Ramos (cell line): ENCODE data around the gene COQ8A.
"Not testable (repeated sequence)": the region's sequence is repeated elsewhere in the genome, so short reads cannot be mapped to it uniquely, and the experiment has no call there.

Source experiments
- in situ Hi-C: fragments of 300-500 bp; cut with MboI; formaldehyde crosslinking; loops from one replicate; pipeline ENCODE4 v1.14.3; 2022; ENCODE audit warnings: low sequenced_read_pairs; ENCODE audit not compliant: unreplicated experiment

COQ8A gene

GRCh38 chr1:226950871-226951270 is 10.8 kb downstream of the COQ8A start:
- in situ Hi-C loops: no loop called here

- in situ Hi-C loops: no loop called here
Measured at GRCh38 chr1:226951286-226952117, 11.4 kb downstream of the COQ8A start.

- in situ Hi-C loops: no loop called here
Measured at GRCh38 chr1:226952118-226952441, 12.0 kb downstream of the COQ8A start.

DNA sequence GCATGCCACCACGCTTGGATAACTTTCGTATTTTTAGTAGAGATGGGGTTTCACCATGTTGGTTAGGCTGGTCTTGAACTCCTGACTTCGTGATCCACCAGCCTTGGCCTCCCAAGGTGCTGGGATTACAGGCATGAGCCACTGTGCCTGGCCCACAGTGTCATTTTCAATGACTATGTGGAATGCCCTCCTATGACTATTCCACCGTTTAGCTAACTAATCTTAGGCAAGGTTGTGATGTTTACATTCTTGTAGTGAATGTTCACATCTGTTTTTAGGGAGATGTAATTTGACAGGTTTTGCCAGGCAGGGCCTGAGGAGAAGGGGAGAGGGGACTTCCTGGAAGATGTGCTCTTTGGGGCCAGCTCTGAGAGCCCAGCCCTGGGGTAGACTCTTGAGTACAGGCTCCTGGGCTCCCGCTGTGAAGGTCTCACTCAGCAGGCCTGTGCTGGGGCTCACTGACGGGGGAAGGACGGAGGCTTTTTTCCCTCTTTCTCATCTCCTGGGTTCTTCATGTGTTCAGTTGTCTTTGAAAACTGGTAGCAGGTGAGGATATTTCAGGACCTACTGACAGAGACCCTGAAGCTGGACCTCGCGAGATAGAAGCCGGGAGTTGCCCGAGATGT is 13.2 kb downstream of the COQ8A start:
- in situ Hi-C loops: no loop called here

DNA sequence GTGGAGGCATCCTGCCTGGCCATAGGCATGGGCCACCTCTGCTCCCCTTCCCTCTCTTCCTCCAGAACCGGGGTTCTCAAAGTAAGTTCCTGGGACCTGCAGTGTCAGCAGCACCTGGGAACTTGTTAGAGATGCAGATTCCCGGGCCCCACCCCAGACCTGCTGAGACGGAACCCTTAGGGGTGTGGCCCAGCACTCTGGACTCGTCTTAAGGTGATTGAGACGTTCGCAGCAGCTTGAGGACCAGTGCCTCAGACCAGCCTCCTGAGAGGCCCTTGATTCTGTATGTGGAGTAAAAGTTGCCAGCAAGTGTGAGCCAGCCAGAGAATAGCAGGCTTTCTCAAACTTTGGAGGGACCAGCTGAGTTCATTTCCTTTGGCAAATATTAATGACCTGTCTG is 14.2 kb downstream of the COQ8A start:
- in situ Hi-C loops: no loop called here

DNA sequence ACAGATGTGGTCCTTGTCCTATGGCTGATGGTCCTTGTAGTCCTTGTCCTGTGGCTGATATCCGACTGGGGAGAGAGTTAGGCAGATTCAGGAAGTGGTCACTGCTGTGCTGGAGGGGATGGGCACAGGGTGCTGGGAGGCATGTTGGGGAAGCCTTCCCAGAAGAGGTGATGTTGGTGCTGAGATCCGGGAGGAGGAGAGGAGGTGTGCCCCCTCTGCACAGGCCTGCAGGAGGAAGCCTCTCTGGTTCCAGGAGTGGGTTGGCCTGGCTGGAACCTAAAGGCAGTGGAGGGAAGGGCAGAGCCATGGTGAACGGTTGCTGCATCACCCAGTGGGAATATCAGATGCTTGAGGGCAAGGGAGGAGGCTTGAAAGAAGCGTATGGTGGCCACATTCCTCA is 14.7 kb downstream of the COQ8A start:
- in situ Hi-C loops: no loop called here

DNA sequence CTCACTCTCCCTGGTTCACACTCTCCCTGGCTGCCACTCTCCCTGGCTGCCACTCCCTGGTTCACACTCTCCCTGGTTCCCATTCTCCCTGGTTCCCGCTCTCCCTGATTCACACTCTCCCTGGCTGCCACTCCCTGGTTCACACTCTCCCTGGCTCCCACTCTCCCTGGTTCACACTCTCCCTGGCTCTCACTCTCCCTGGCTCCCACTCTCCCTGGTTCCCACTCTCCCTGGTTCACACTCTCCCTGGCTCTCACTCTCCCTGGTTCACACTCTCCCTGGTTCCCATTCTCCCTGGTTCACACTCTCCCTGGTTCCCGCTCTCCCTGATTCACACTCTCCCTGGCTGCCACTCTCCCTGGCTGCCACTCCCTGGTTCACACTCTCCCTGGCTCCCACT is 15.8 kb downstream of the COQ8A start:
- in situ Hi-C loops: not testable (repeated sequence)

GRCh38 chr1:226956942-226957713 is 17.0 kb downstream of the COQ8A start:
- in situ Hi-C loops: no loop called here

- in situ Hi-C loops: no loop called here
Measured at GRCh38 chr1:226957714-226958113, 17.6 kb downstream of the COQ8A start.

- in situ Hi-C loops: no loop called here
Measured at GRCh38 chr1:226958300-226958699, 18.2 kb downstream of the COQ8A start.

DNA sequence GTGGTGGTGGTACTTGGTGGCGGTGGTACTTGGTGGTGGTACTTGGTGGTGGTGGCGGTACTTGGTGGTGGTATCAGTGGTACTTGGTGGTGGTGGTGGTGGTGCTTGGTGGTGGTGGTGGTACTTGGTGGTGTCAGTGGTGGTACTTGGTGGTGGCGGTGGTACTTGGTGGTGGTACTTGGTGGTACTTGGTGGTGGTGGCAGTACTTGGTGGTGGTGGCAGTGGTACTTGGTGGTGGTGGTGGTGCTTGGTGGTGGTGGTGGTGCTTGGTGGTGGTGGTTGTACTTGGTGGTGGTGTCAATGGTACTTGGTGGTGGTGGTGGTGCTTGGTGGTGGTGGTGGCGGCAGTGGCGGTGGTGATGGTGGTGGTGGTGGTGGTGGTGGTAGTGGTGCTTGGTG is 20.2 kb downstream of the COQ8A start:
- in situ Hi-C loops: no loop called here

DNA sequence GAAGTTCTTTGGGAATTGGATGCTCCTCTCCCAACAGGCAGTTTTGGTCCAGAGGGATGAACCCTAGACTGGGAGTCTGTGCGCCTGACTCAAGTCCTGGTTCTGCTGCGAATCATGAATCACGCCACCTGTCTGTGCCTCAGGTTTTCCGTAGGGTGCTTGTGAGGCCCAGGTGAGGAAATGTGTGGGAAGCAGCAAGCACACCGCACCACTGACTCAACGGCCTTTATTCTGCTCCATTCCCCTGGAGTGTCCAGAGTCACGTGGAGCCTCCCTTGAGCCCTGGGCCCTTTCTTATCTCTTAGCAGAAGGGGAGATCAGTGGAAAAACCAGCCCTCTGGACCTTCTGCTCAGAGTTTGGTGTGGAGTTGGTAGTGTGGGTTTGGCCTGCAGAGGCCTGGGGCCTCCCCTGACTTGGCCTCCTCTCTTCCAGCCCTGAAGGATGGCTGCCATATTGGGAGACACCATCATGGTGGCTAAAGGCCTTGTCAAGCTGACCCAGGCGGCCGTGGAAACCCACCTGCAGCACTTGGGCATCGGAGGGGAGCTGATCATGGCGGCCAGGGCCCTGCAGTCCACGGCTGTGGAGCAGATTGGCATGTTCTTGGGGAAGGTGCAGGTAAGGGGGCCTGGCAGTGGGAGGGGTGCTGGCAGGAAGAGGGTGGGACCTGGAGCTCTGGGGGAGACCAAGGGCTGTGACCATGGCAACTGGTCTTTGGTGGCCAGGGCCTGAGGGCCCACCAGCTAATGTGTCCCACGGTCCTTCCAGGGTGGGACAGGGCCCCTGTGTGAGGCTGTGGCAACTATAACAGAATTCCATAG is 21.1 kb downstream of the COQ8A start:
- in situ Hi-C loops: no loop called here

- in situ Hi-C loops: no loop called here
Measured at GRCh38 chr1:226962421-226963391, 22.6 kb downstream of the COQ8A start.

DNA sequence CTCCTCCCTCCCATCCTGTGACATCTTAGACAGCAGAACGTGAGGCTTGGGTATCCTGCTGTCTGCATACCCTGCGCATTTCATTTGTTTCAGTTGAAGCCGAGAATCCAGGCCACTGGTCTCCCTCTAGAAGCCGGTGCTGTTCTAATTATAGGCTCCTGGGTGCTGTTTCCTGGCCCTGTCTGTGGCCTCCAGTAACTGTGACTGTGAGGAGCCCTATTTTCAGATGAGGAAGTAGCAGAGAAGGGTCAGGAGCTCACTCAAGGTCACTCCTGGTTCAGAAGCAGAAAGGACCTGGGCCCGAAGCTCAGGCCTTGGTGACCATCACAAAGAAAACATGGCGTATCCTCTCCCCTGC is 24.0 kb downstream of the COQ8A start:
- in situ Hi-C loops: no loop called here

DNA sequence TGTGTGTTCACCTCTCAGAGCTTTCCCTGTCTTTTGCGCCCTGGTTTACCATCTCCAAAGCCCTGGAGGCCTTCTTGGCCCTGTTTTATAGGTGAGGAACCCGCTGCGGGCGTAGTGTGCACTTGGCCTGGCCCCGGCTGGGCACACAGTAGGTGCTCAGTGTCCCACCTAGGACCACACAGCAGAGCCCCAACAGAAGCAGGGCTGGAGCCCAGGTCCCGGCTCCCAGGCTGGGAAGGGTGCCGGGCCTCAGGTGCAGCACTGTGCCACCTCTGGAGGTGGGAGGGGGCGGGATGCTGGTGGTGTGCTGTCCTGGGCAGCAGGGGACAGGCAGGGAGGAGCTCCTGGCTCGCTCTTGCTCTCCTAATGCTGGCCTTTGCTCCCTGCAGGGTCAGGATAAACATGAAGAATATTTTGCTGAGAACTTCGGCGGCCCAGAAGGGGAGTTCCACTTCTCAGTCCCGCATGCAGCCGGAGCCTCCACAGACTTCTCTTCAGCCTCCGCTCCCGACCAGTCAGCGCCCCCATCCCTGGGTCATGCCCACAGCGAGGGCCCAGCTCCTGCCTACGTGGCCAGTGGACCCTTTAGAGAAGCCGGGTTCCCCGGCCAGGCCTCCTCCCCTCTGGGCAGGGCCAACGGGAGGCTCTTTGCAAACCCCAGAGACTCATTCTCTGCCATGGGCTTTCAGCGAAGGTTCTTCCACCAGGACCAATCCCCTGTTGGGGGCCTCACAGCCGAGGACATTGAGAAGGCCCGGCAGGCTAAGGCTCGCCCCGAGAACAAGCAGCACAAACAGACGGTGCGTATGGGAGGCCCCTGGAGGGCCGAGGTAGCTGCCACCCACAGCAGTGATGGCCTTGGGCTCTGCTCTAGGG is 24.8 kb downstream of the COQ8A start:
- in situ Hi-C loops: no loop called here

- in situ Hi-C loops: no loop called here
Measured at GRCh38 chr1:226965581-226966440, 25.7 kb downstream of the COQ8A start.

- in situ Hi-C loops: no loop called here
Measured at GRCh38 chr1:226966683-226967082, 26.6 kb downstream of the COQ8A start.

- in situ Hi-C loops: no loop called here
Measured at GRCh38 chr1:226967665-226968064, 27.6 kb downstream of the COQ8A start.
